COR-L47 (cell line): ENCODE data around the gene GFRA4.

ENCODE experiments used
- DNase-seq: peaks from one replicate; lab custom pipeline; 2025; lab: John Stamatoyannopoulos, UW

Gene GFRA4

GRCh38 chr20:3694864-3695263 is 31.7 kb upstream of the GFRA4 start:
- DNase-seq = no peak

- no peak for DNase-seq
These were observed 30.2 kb upstream of the GFRA4 start for GRCh38 chr20:3693376-3693775.

GRCh38 chr20:3692706-3693294 is 29.6 kb upstream of the GFRA4 start:
- no peak for DNase-seq

- DNase-seq = no peak
These were observed 28.7 kb upstream of the GFRA4 start for GRCh38 chr20:3691897-3692296.

- no peak for DNase-seq
These were observed 28.1 kb upstream of the GFRA4 start for GRCh38 chr20:3691306-3691705.

- DNase-seq = no peak
These were observed 27.2 kb upstream of the GFRA4 start for GRCh38 chr20:3690413-3690812.

- DNase-seq = no peak
These were observed 26.8 kb upstream of the GFRA4 start for GRCh38 chr20:3689978-3690377.

- DNase-seq = no peak
These were observed 24.5 kb upstream of the GFRA4 start for GRCh38 chr20:3687655-3688054.

GRCh38 chr20:3686867-3687321 is 23.7 kb upstream of the GFRA4 start:
- DNase-seq = no peak

GRCh38 chr20:3686421-3686820 is 23.2 kb upstream of the GFRA4 start:
- DNase-seq = no peak

- DNase-seq = no peak
These were observed 22.1 kb upstream of the GFRA4 start for GRCh38 chr20:3685341-3685740.

- no peak for DNase-seq
These were observed 19.0 kb upstream of the GFRA4 start, which contains the start of gene ADAM33 for GRCh38 chr20:3681931-3682781. TSS of gene ADAM33 (minus strand) at chr20:3682010. CDS start at chr20:3682004, 6 bp downstream.

GRCh38 chr20:3681352-3681930 is 18.2 kb upstream of the GFRA4 start:
- no peak for DNase-seq

GRCh38 chr20:3680701-3681351 is 17.6 kb upstream of the GFRA4 start:
- DNase-seq = no peak

- DNase-seq = no peak
These were observed 16.8 kb upstream of the GFRA4 start for GRCh38 chr20:3679749-3680700.

GRCh38 chr20:3678856-3679720 is 15.9 kb upstream of the GFRA4 start:
- DNase-seq = no peak

GRCh38 chr20:3678198-3678597 is 15.0 kb upstream of the GFRA4 start:
- DNase-seq = no peak

- DNase-seq = no peak
These were observed 14.5 kb upstream of the GFRA4 start for GRCh38 chr20:3677733-3678132.

- no peak for DNase-seq
These were observed 12.0 kb upstream of the GFRA4 start for GRCh38 chr20:3674995-3675900.
